Spleen (tissue), 7 donors: ENCODE measurements around the gene TCEANC.

Experiments
- POLR2A ChIP-seq, 3 donors: fragments of 450-650 bp; IDR thresholded peaks; one replicate each; pipeline ENCODE4 v1.5.1; 2017; ENCODE audit warnings: antibody characterized with exemption in 3 of 3, mild to moderate bottlenecking in 1 of 3
- POLR2AphosphoS5 ChIP-seq, 3 donors: sonication (generic); formaldehyde crosslinking; IDR thresholded peaks; one replicate each; pipeline ENCODE4 v1.5.1; 2017; ENCODE audit warnings: antibody characterized with exemption in 3 of 3
- TF ChIP-seq, protein P1 (sequence below), 11 experiments: fragments of 200-600 bp in 7 of 11; fragments of 450-650 bp in 4 of 11; sonication (generic) in 4 of 11; IDR thresholded peaks in 8 of 11; conservative IDR thresholded peaks in 3 of 11; 1 replicate in 7 of 11; 2 replicates in 4 of 11; pipeline versions ENCODE4 v1.4.0 to v1.8.0; 2016 to 2021; ENCODE audit warnings: antibody characterized with exemption in 11 of 11, inconsistent platforms in 4 of 11, mild to moderate bottlenecking in 1 of 11
- donor health status: DM: no; HTN: no; CAD: no; lungs with moderate emphysema.
- donor health status: DM: no; HTN: no; CAD: no.
- donor health status: DM: no; HTN: no; CAD: no.

DNA sequence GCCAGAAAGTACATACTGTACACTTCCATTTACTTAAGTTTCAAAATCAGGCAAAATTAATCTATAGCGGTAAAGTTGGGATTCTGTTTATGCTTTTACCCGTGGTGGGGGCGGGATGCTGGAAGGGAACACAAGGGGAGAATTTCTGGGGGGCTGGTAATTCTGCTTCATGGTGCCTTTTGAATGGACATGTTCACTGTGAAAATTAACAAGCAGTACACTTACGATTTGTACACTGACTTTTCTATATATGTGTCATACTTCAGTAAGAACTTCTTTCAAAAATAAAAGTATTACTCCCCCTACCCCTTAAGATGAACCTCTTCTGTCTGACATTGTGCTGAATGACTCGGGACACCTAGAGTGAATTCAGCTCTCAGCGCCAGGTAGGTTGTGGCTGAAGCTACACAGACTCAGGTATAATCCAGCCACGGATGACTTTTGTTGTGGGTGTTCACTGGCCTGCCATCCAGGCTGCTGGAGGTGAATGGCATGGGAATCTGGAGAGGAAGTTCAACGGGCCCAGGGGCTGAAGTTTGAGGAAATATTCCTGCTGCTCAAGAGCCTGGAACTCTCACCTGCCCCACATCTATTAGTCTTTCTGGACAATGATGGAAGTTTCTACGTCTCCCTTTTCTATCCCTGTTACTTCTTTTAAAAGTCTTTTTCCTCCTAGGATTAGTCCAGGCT is 7.3 kb upstream of the TCEANC start:
- TF ChIP-seq POLR2A (IDR thresholded peaks at IDR 0.05), result no peak
- TF ChIP-seq, protein P1, sequence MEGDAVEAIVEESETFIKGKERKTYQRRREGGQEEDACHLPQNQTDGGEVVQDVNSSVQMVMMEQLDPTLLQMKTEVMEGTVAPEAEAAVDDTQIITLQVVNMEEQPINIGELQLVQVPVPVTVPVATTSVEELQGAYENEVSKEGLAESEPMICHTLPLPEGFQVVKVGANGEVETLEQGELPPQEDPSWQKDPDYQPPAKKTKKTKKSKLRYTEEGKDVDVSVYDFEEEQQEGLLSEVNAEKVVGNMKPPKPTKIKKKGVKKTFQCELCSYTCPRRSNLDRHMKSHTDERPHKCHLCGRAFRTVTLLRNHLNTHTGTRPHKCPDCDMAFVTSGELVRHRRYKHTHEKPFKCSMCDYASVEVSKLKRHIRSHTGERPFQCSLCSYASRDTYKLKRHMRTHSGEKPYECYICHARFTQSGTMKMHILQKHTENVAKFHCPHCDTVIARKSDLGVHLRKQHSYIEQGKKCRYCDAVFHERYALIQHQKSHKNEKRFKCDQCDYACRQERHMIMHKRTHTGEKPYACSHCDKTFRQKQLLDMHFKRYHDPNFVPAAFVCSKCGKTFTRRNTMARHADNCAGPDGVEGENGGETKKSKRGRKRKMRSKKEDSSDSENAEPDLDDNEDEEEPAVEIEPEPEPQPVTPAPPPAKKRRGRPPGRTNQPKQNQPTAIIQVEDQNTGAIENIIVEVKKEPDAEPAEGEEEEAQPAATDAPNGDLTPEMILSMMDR (IDR thresholded peaks at IDR 0.05 in 8 of 11, conservative IDR thresholded peaks at IDR 0.05 in 3 of 11), result no peak
- no peak for TF ChIP-seq POLR2AphosphoS5 (IDR thresholded peaks at IDR 0.05)
